ENCODE measurements around the gene NR1I3. TPM values are rescaled to one million over a fixed set of nuclear protein-coding genes. Genes with fewer than 3 reads are reported as not detected.

The NR1I3 gene
- total and polyA plus RNA-seq, 2 of the 13 experiments (the other 11 are each of a cell fraction or from before 2014, with no cell fraction given) = 0.62 to 0.95 TPM

DNA sequence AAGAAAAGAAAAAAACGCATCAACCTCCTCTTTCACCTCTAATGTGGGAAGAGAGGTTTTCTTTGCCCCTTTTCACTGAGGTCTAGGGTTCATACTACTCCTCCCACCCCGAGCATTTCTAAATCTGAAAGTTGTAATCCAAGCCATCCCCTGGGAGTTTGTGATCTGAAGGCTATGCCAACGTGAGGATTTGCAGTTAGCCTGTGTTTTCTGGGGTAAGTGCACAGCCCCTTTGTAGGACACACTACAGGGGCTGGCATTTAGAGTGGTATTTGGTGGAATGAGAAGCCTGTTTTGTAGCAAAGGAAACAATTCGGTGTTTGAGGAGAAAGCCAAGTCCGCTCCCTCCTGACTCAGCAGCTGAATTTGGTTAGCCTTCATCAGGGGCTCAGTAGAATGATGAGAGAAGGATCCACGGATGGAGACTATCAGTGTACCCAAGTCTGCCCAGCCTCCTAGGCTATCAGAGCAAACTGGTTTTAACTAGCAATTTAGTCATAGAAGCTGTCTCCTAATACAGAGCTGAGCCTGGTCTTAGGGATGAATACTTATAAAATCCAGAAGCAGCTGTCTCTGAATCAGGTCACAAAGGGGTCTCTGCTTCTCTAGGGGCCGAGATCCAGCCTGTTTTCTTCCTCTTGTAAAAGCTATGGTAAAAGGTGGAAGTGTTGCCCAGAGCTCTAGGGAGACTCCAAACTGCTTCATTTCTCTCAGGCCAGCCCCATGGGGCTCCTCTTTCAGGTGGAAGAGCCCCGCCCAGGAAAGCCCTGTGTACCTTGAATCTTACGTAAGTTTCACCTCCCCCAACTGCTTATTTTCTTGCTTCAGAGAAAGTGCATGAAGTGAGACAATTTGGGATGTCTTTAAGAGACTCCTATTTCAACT lies 22.6 kb upstream of the NR1I3 start (continued):
- no peak for TF ChIP-seq ETV5 (CRISPR knock-in tag; IDR thresholded peaks at IDR 0.05; ENCODE audit: borderline replicate concordance)
- 0 out of 2 replicates have a peak, but pooled peaks have one; percentile 34 for TF ChIP-seq FOXA3 (CRISPR knock-in tag; IDR thresholded peaks at IDR 0.05)
- no peak for TF ChIP-seq TARDBP (CRISPR knock-in tag; IDR thresholded peaks at IDR 0.05)
- TF ChIP-seq, protein P1, sequence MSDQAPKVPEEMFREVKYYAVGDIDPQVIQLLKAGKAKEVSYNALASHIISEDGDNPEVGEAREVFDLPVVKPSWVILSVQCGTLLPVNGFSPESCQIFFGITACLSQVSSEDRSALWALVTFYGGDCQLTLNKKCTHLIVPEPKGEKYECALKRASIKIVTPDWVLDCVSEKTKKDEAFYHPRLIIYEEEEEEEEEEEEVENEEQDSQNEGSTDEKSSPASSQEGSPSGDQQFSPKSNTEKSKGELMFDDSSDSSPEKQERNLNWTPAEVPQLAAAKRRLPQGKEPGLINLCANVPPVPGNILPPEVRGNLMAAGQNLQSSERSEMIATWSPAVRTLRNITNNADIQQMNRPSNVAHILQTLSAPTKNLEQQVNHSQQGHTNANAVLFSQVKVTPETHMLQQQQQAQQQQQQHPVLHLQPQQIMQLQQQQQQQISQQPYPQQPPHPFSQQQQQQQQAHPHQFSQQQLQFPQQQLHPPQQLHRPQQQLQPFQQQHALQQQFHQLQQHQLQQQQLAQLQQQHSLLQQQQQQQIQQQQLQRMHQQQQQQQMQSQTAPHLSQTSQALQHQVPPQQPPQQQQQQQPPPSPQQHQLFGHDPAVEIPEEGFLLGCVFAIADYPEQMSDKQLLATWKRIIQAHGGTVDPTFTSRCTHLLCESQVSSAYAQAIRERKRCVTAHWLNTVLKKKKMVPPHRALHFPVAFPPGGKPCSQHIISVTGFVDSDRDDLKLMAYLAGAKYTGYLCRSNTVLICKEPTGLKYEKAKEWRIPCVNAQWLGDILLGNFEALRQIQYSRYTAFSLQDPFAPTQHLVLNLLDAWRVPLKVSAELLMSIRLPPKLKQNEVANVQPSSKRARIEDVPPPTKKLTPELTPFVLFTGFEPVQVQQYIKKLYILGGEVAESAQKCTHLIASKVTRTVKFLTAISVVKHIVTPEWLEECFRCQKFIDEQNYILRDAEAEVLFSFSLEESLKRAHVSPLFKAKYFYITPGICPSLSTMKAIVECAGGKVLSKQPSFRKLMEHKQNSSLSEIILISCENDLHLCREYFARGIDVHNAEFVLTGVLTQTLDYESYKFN (CRISPR knock-in tag; conservative IDR thresholded peaks at IDR 0.05) = 0 out of 2 replicates have a peak, but pooled peaks have one; percentile 34
- TF ChIP-seq, protein P2, sequence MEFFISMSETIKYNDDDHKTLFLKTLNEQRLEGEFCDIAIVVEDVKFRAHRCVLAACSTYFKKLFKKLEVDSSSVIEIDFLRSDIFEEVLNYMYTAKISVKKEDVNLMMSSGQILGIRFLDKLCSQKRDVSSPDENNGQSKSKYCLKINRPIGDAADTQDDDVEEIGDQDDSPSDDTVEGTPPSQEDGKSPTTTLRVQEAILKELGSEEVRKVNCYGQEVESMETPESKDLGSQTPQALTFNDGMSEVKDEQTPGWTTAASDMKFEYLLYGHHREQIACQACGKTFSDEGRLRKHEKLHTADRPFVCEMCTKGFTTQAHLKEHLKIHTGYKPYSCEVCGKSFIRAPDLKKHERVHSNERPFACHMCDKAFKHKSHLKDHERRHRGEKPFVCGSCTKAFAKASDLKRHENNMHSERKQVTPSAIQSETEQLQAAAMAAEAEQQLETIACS (CRISPR knock-in tag; IDR thresholded peaks at IDR 0.05) = no peak
- TF ChIP-seq ZBTB7A (CRISPR knock-in tag; IDR thresholded peaks at IDR 0.05) = no peak
- no peak for TF ChIP-seq FOXO1 (CRISPR knock-in tag; IDR thresholded peaks at IDR 0.05)
- TF ChIP-seq, protein P3, sequence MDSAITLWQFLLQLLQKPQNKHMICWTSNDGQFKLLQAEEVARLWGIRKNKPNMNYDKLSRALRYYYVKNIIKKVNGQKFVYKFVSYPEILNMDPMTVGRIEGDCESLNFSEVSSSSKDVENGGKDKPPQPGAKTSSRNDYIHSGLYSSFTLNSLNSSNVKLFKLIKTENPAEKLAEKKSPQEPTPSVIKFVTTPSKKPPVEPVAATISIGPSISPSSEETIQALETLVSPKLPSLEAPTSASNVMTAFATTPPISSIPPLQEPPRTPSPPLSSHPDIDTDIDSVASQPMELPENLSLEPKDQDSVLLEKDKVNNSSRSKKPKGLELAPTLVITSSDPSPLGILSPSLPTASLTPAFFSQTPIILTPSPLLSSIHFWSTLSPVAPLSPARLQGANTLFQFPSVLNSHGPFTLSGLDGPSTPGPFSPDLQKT (CRISPR knock-in tag; IDR thresholded peaks at IDR 0.05; ENCODE audit: borderline replicate concordance) = no peak
- TF ChIP-seq HIVEP1 (CRISPR knock-in tag; IDR thresholded peaks at IDR 0.05) = no peak
- TF ChIP-seq CBX5 (CRISPR knock-in tag; IDR thresholded peaks at IDR 0.05; ENCODE audit: borderline replicate concordance) = no peak
- TF ChIP-seq ZNF263 (CRISPR knock-in tag; IDR thresholded peaks at IDR 0.05) = no peak
- TF ChIP-seq ADNP (CRISPR knock-in tag; IDR thresholded peaks at IDR 0.05) = no peak
- TF ChIP-seq ZNF501 (CRISPR knock-in tag; IDR thresholded peaks at IDR 0.05) = no peak
- peak; percentile 20; the same call in 1 of the 2 replicates for TF ChIP-seq HNF4A (CRISPR knock-in tag; IDR thresholded peaks at IDR 0.05)
- TF ChIP-seq ZSCAN9 (CRISPR knock-in tag; IDR thresholded peaks at IDR 0.05; ENCODE audit: borderline replicate concordance) = no peak
- TF ChIP-seq PPARG (CRISPR knock-in tag; conservative IDR thresholded peaks at IDR 0.05) = no peak
- TF ChIP-seq, protein P4, sequence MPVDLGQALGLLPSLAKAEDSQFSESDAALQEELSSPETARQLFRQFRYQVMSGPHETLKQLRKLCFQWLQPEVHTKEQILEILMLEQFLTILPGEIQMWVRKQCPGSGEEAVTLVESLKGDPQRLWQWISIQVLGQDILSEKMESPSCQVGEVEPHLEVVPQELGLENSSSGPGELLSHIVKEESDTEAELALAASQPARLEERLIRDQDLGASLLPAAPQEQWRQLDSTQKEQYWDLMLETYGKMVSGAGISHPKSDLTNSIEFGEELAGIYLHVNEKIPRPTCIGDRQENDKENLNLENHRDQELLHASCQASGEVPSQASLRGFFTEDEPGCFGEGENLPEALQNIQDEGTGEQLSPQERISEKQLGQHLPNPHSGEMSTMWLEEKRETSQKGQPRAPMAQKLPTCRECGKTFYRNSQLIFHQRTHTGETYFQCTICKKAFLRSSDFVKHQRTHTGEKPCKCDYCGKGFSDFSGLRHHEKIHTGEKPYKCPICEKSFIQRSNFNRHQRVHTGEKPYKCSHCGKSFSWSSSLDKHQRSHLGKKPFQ (CRISPR knock-in tag; IDR thresholded peaks at IDR 0.05; ENCODE audit: insufficient replicate concordance) = no peak
